Fibroblast of skin of right biceps (primary cell): ENCODE data around the gene CHCHD1.
"Not testable (repeated sequence)": the region's sequence is repeated elsewhere in the genome, so short reads cannot be mapped to it uniquely, and the experiment has no call there.

Experiments used
- DNase-seq: peaks from one replicate; pipeline ENCODE4 v3.0.0-alpha.2; 2013

Gene CHCHD1

DNA sequence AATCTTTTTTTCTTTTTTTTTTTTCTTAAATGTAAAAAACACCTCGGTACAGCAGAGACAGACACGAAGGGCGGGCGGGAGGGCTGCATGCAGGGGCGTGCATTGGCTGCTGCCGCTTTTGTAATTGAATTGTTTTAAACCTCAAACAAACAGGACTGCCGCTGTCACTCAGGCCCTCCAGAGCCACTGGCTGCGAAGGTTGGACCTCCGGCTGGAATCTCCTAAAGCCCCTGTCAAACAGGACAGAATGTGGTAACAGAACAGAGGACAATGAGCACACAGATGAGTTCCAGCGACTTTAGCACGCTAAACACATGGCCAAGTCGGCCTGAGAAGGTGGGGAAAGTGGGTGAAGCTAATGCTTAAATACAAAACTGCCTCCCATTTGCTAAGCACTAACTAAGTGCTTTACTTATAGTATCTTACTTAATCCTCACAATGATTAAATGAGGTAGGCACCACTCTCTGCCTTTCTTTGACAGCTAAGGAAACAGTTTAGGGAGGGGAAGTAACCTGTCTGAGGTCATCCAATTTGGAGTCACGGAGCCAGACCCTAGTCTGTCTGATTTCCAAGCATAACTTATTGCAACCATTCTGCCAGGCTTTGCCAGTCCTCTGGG is 32.5 kb downstream of the CHCHD1 start:
- DNase-seq, result no peak

- DNase-seq, result no peak
These were observed 33.3 kb downstream of the CHCHD1 start for GRCh38 chr10:73814896-73815718.

DNA sequence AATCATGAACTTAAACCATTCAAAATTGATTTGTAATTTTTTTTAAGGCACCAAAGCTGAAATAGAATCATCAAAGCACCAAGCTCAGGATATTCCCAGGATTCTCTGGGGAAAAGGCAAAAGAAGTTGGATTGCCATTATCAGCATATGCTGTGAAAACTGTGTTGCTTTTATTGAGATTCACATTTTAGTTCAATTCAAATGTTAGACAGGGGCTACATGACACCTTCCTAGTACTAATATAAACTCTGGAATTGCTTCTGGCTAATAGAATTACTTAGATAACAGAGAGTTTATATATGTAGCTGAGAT is 33.8 kb downstream of the CHCHD1 start:
- no peak for DNase-seq

DNA sequence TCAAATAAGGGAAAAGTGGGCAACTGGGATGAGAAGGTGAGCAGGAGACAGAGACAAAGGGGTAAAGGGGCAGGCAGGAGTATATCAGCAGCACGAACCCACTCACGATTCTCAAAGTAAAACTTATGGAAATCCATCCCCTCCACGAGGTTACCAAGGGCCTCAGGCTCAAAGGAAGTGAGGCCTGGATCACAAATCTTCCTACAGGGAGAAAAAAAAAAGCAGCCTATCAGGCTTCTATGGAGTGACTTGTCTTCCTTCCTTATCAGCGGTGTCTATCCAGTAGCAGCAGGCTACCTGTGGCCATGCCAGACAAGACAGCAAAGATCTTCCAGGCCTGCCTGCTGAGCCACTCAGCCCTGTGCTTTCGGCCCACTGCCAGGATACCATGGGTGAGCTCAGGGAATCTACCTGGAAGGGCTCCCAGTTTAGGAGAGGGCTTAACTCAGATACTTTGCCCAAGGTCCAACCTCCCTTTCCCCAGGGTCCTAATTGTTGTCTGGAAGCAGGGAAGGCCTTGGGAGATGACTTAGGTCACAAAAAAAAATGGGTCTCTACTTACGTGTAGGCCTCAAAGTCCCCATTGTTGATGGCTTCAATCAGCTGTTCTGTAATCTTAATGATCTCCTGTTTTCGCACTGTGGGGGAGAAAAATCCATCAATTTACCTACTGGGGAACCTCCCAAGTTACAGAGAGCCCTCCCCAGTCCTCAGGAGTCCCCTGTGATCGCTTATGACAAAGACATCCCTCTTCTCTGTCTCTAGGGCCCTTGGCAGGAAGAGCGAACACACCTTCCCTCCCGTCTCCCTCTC is 35.3 kb downstream of the CHCHD1 start:
- no peak for DNase-seq

- no peak for DNase-seq
These were observed 36.0 kb downstream of the CHCHD1 start for GRCh38 chr10:73817826-73818225.

DNA sequence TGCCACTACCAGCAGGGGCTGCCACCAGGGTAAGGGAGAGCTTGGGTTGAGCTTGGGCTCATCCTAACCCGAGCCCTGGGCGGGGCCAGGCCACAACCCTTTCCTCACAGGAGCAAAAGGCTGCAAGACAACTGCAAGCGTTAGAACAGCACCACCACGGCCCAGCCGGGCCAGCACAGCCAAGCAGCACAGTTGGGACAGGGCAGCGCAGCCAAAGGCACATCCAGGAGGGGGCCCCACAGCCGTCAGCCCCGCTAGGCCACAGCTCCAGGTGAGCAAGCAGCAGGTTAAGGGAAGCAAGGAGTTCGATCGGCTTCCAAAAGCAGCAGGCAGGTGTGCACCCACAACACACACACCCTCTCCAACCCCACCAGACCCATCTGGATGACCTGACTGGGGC is 36.6 kb downstream of the CHCHD1 start:
- DNase-seq, result no peak

- DNase-seq, result no peak
These were observed 37.2 kb downstream of the CHCHD1 start for GRCh38 chr10:73819081-73819480.

DNA sequence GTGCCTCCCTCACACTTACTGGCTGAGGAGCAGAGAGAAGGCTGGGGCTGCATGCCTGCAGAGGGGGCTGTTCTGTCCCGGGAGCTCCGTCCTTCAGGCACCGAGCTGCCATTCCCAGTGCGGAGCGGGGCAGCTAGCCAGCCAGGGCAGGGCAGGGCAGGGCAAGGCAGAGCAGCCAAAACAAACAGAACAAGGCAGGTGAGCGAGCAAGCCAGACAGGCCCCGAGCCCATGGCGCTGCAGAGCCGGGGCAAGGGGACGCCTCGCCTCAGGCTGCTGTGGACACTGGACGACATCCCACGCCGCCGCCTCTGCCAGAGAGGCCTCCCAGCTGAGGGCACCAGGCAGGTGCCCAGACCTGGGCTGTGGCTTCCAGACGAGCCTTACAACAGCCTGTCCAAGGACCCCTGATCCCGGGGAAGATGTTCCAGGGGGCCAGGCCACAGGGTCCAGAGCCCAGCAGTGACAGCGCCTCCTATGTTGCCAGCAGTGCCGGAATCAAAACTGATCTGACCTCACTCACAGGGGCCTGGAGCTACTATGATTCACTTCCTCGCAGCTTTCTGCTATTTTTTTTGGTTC is 37.8 kb downstream of the CHCHD1 start:
- DNase-seq, result no peak

- DNase-seq, result no peak
These were observed 41.5 kb downstream of the CHCHD1 start for GRCh38 chr10:73823391-73823790.

GRCh38 chr10:73824146-73824725 is 42.4 kb downstream of the CHCHD1 start:
- DNase-seq, result no peak

- DNase-seq, result peak; percentile 9
These were observed 45.7 kb downstream of the CHCHD1 start for GRCh38 chr10:73827346-73828089.

DNA sequence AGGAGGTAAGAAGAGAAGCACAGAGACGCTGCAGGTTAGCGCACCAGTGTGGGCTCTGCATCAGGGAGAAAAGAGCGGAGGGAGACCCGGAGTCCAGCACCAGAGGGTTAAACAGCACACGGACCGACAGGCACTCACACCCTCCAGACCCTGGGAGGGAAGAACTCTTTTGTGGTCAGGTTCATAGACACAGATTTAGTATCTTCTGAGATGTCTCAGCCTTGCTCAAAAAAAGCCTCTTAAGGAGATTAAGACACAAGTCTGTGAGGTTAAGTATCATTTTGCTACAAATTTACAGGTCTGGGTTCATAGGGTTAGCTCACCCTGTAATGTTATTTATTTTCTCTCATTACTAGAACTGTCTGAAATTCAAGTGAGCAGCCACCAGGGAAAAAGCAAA is 46.3 kb downstream of the CHCHD1 start:
- no peak for DNase-seq

DNA sequence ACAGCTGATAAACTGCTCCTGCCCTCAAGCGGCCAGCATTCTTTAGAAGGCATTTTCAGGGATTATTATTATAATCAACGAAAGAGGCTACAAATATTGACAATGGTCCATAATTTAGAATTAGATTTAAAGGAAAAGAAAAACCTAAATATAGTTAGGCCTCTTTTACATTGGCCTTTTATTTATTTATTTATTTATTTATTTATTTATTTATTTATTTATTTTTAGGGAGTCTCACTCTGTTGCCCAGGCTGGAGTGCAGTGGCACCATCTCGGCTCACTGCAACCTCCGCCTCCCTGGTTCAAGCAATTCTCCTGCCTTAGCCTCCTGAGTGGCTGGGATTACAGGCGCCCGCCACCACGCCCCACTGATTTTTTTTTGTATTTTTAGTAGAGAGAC is 47.2 kb downstream of the CHCHD1 start:
- not testable (repeated sequence) for DNase-seq
